GM13976 (cell line): Measurements from ENCODE around the gene CDC14A.

Experiments used
- DNase-seq: peaks from one replicate; pipeline ENCODE4 v3.0.0; 2012; ENCODE audit warnings: low spot score
- in situ Hi-C: fragments of 300-500 bp; cut with MboI; formaldehyde crosslinking; loops from one replicate; pipeline ENCODE4 v1.12.0; 2022; ENCODE audit warnings: low sequenced_read_pairs, mixed read lengths, inconsistent platforms; ENCODE audit not compliant: unreplicated experiment
- TF ChIP-seq, protein P1 (sequence below): IDR thresholded peaks from 2 replicates; pipeline ENCODE4 v1.5.1; 2012; ENCODE audit warnings: borderline replicate concordance, mild to moderate bottlenecking; ENCODE audit not compliant: insufficient read depth; ENCODE audit errors: extremely low read depth, missing control alignments, control extremely low read depth

Gene CDC14A

DNA sequence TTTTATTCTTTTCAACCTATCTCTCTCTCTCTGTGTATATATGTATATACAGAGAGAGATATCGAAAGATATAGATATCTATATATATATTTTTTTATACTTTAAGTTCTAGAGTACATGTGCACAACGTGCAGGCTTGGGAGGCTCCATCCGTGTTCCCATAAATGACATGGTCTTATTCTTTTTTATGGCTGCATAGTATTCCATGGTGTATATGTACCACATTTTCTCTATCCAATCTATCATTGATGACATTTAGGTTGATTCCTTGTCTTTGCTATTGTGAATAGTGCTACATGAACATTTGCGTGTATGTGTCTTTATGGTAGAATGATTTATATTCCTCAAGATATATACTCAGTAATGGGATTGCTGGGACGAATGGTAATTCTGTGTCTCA is 130.4 kb downstream of the CDC14A start:
- TF ChIP-seq, protein P1, sequence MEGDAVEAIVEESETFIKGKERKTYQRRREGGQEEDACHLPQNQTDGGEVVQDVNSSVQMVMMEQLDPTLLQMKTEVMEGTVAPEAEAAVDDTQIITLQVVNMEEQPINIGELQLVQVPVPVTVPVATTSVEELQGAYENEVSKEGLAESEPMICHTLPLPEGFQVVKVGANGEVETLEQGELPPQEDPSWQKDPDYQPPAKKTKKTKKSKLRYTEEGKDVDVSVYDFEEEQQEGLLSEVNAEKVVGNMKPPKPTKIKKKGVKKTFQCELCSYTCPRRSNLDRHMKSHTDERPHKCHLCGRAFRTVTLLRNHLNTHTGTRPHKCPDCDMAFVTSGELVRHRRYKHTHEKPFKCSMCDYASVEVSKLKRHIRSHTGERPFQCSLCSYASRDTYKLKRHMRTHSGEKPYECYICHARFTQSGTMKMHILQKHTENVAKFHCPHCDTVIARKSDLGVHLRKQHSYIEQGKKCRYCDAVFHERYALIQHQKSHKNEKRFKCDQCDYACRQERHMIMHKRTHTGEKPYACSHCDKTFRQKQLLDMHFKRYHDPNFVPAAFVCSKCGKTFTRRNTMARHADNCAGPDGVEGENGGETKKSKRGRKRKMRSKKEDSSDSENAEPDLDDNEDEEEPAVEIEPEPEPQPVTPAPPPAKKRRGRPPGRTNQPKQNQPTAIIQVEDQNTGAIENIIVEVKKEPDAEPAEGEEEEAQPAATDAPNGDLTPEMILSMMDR, result no peak
- in situ Hi-C loops, result no loop called here
- no peak for DNase-seq

DNA sequence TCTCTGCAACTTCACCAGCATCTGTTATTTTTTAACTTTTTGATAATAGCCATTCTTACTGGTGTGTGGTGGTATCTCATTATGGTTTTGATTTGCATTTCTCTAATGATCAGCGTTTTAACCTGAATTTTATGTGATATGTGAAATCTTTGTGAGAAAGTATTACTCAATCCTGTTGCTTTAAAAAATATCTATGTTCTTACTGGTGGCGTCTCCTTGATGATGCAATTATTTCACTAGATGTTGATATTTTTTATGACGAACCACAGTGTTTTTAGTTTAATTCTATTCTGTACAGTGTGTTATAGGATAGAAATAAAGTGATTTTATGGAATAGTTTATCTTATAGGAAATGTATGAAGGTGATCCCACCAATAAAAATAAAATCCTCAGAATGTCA is 130.9 kb downstream of the CDC14A start:
- in situ Hi-C loops, result no loop called here
- TF ChIP-seq, protein P1, result no peak
- DNase-seq, result no peak

DNA sequence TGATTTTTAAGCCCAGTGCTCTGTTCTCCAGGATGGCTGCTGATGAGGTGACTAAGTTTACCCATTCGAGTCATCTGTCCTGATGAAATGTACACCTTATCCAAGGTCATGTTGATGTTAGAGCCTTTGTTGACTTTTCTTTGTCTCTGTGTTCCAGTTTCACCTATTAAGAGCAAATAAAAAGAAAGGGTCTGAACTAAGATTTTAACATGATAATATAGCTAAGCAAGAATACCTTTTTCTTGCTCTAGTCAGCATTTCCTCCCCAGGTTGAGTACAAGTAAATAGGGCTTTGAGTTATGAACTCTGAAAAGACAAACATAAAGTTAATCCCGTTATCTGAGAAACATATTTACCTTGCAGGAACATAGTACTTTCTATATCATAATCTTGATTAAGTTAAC is 133.6 kb downstream of the CDC14A start:
- TF ChIP-seq, protein P1, result no peak
- no peak for DNase-seq
- in situ Hi-C loops, result no loop called here

DNA sequence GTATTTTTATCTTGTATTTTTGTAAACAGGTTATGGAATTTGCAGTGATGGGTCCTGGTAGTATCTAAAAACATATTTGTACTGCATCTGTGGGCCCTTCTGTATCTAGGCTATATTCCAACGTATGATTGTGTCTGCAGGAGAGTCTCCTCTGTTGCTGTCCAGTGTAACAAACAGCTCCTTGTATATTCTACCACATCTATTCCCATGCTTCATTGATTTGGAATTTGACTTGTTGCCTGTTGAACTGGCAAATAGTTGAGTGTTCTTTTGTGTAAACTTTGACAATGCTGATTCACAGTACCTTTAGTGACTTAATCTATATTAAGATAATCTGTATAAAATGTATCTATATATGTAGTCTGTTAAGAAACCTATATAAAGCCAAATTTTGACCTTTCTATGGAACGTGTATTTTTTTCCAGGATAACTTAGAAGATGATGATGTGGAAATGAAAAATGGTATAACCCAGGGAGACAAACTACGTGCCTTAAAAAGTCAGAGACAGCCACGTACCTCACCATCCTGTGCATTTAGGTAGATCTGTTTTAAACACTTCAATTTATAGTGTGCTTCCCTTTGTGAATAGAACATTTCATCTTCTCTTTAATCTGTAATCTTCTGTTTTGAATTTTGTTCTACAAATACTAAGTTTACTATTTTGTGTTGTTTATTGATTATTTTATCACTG is 142.2 kb downstream of the CDC14A start:
- TF ChIP-seq, protein P1, result no peak
- in situ Hi-C loops, result no loop called here
- DNase-seq, result no peak

DNA sequence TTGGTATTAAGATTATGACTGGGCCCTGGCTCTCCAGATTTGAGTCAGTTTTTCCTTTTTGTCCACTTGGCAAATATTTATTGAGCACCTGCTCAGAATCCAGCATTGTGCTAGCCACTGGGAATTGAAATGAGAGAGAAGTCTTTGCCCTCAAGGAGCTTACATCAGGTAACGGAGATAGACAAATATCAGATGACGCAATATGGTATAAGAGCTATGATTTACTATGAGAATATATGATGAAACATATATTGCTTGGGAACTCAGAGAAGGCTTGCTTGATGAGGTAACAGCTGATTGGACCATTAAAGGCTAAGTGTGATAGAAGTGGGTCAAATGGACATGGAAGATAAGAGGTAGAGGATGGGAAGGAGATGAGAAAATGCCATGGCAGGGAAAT is 144.6 kb downstream of the CDC14A start:
- DNase-seq, result no peak
- in situ Hi-C loops, result no loop called here
- TF ChIP-seq, protein P1, result no peak

DNA sequence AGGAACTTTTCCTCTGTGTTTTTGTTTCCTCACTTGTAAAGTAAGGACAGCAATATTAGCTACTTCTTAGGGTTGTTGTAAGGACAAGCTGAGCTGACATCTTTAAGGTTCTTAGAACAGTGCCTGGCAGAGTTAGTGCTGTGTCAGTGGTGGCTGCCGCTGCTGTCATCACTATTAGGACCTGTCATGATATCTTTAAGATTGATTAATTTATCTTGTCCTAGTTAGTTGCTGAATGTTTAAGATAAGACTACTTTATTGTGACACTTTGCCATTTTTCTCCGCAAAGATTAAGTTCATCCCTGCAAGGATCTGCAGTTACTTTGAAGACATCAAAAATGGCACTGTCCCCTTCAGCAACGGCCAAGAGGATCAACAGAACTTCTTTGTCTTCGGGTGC is 145.5 kb downstream of the CDC14A start:
- TF ChIP-seq, protein P1, result no peak
- in situ Hi-C loops, result no loop called here

More for the DNA sequence above, 145.5 kb downstream of the CDC14A start:
- no peak for DNase-seq
